ENCODE results near the gene PDS5B. TPM values are rescaled to one million over a fixed set of nuclear protein-coding genes. Genes with fewer than 3 reads are reported as not detected.

The PDS5B gene
- total and polyA plus RNA-seq, 2 of the 8 experiments (the other 6 are each of a cell fraction or from before 2014, with no cell fraction given): 5.5 to 54.6 TPM

DNA sequence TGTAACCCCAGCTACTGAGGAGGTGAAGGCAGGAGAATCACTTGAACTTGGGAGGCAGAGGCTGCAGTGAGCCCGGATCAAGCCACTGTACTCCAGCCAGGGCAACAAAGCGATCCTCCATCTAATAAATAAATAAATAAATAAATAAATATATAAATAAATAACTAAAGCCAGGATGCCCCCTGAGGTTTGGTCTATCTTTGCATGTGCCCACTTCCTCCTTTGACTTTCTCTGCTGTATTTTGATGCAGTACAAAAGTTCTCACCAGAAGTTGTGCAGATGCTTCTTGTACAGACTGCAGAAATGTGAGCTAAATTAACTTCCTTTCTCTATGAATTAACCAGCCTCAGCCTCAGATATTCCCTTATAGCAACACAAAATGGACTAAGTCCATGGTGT is 41.2 kb upstream of the PDS5B start (continued):
- TF ChIP-seq TAF1 (IDR thresholded peaks at IDR 0.05; ENCODE audit: low read depth, low read length) (no peak), RAD21 (IDR thresholded peaks at IDR 0.05 in 1 of 2, conservative IDR thresholded peaks at IDR 0.05 in 1 of 2; ENCODE audit: low read depth in 2 of 2, low read length in 2 of 2) (no peak), POU5F1 (IDR thresholded peaks at IDR 0.05; ENCODE audit: low read depth, low read length) (no peak), TCF12 (IDR thresholded peaks at IDR 0.05; ENCODE audit: low read depth, low read length) (no peak), HDAC2 (IDR thresholded peaks at IDR 0.05; ENCODE audit: borderline replicate concordance in 1 of 2, low read depth in 2 of 2, low read length in 2 of 2) (no peak), SUZ12 (IDR thresholded peaks at IDR 0.05; ENCODE audit: low read length) (no peak), BRCA1 (IDR thresholded peaks at IDR 0.05; ENCODE audit: low read depth, low read length) (no peak), CHD1 (IDR thresholded peaks at IDR 0.05; ENCODE audit: low read depth, low read length) (no peak)
- TF ChIP-seq, protein P1, sequence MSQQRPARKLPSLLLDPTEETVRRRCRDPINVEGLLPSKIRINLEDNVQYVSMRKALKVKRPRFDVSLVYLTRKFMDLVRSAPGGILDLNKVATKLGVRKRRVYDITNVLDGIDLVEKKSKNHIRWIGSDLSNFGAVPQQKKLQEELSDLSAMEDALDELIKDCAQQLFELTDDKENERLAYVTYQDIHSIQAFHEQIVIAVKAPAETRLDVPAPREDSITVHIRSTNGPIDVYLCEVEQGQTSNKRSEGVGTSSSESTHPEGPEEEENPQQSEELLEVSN (IDR thresholded peaks at IDR 0.05): no peak

Measured in H1 (cell line).